Measurements from ENCODE around the gene SCYGR1.
"Not testable (repeated sequence)": the region's sequence is repeated elsewhere in the genome, so short reads cannot be mapped to it uniquely, and the experiment has no call there.

SCYGR1 gene

DNA sequence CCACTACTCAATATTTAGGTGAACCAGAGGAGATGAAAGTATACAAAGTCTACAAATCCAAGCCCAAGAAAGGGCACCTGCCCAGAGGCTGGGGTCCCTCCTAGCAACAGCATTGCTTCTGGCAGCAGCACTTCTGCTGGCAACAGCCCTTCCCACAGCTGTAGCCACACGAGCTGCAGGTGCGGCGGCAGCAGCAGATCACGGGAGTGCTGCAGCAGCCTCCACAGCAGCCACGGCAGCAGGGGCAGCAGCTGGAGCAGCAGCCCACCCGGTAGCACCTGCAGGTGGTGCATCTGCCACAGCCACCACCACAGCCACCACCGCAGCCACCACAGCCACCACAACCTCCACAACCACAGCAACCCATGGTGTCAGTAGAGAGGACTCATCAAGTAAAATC, at the start of gene SCYGR1:
SCYGR1 (minus strand) TSS at position 367 of the 400 bp plus-strand sequence; CDS start at position 367, 0 bp downstream.
- H3K4me3 ChIP-seq (ENCODE audit: low read length), result not testable (repeated sequence)

GRCh38 chr2:227436436-227437174, 48.9 kb upstream of the SCYGR1 start:
- no peak overlapping the region for H3K4me3 ChIP-seq (ENCODE audit: low read length)
- no peak for TF ChIP-seq ZNF274 (IDR thresholded peaks at IDR 0.05; ENCODE audit: low read depth, low read length)

- no peak for TF ChIP-seq ZNF274 (IDR thresholded peaks at IDR 0.05; ENCODE audit: low read depth, low read length)
- no peak overlapping the region for H3K4me3 ChIP-seq (ENCODE audit: low read length)
These were observed 45.4 kb upstream of the SCYGR1 start for GRCh38 chr2:227433171-227433570.

DNA sequence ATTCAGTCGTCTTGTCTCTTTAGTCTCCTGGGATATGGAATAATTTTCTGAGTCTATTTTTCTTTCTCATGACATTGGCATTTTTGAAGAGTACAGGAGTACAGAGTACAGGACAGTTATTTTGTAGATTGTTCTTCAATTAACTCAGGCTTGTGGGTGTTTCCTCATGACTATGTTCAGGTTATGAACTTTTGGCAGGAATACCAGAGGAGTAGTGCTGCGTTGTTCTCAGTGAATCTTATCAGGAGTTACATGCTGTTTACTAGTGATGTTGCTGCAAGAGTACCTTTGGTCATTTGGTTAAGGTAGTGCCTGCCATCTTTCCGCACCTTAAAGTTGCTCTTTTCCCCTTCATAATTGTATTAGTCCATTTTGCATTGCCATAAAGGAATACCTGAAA, 42.9 kb upstream of the SCYGR1 start:
- no peak for TF ChIP-seq ZNF274 (IDR thresholded peaks at IDR 0.05; ENCODE audit: low read depth, low read length)
- no peak overlapping the region for H3K4me3 ChIP-seq (ENCODE audit: low read length)

GRCh38 chr2:227428731-227429285, 41.1 kb upstream of the SCYGR1 start:
- no peak for TF ChIP-seq ZNF274 (IDR thresholded peaks at IDR 0.05; ENCODE audit: low read depth, low read length)
- H3K4me3 ChIP-seq (ENCODE audit: low read length), result no peak overlapping the region

GRCh38 chr2:227423656-227424499, 36.1 kb upstream of the SCYGR1 start:
- no peak overlapping the region for H3K4me3 ChIP-seq (ENCODE audit: low read length)
- TF ChIP-seq ZNF274 (IDR thresholded peaks at IDR 0.05; ENCODE audit: low read depth, low read length), result no peak

- no peak overlapping the region for H3K4me3 ChIP-seq (ENCODE audit: low read length)
These were observed 32.6 kb upstream of the SCYGR1 start for GRCh38 chr2:227420087-227421052.

DNA sequence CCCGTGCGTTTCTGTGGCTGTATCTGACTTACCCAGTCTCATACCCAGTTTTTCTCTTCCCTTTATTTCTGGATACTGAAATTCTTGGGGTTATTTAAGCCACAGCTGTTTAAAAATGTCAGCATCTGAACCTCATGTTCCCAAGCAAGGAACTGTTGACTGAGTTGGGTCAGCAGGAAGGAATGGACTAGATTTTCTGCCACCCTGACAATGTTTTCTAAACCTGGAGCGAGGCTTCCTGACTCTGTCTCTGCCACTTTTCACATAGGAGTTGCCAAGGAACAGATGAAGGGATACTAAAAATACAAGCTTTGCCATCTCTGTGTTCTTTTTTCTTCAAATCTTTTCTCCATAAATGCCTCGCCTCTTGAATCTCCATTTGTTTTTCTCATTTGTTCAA, 29.0 kb upstream of the SCYGR1 start:
- no peak overlapping the region for H3K4me3 ChIP-seq (ENCODE audit: low read length)
- TF ChIP-seq ZNF274 (IDR thresholded peaks at IDR 0.05; ENCODE audit: low read depth, low read length), result no peak

More at GRCh38 chr2:227420087-227421052, 32.6 kb upstream of the SCYGR1 start:
- TF ChIP-seq ZNF274 (IDR thresholded peaks at IDR 0.05; ENCODE audit: low read depth, low read length), result no peak

DNA sequence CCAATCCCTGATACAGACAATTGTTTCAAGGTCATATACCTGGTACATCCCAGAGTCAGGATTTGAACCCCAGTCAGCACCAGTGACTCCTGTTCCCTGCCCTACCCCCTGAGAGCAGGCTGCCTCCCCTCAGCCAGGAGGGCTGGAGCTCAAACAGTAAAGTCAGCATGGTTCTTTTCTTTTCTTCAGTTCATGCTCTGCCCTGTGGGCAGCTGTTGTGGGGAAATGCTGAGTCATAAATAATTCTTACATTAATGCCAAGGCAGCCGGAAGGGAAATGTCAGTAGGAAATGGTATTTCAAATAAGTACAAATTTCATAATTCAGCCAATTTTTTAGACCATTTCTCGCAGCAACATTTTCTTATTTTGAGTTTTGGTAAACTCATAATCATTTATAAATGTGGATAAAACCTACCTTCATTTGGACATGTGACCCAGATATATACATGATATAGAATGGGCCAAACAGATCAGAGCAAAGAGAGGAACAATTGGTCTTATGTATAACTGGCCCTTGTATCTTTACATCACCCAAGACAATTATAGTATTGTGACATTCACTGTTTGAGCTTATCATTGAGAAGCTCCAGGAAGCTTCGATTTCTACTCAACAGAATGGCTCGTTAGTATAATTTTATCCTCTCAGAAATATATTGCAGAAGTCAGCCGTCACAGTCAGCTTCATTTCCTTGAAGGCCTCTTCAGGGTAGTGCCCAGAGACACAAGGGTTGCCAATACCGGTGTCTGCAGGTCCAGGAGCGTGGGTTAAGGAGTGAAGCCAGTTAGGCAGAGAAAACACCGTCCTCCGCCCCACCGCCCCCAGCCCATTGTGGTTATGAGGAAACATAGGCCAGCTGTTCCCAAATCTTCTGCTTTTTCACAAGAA, 28.0 kb upstream of the SCYGR1 start:
- H3K4me3 ChIP-seq (ENCODE audit: low read length), result no peak overlapping the region; the same call in 1 of the 2 replicates
- TF ChIP-seq ZNF274 (IDR thresholded peaks at IDR 0.05; ENCODE audit: low read depth, low read length), result no peak

GRCh38 chr2:227414846-227415245, 27.1 kb upstream of the SCYGR1 start:
- no peak for TF ChIP-seq ZNF274 (IDR thresholded peaks at IDR 0.05; ENCODE audit: low read depth, low read length)
- H3K4me3 ChIP-seq (ENCODE audit: low read length), result no peak overlapping the region

DNA sequence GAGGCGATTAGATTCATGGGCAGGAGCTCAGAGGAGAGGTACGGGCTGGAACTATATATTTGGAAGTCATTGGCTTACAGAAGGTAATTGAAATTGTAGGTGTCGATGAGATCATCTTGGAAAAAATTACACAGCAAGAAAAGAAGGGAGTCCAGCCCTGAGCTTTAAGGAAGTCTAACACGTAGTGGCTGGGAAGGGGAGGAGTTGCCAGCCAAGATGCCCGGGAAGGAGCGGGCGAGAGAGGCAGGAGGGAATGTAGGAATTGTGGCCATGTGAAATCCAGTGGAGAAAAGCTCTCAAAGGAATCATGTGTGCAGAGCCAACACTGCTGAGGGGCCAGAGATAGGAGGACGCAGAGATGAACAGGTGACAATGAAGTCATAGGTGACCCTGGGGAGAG, 25.6 kb upstream of the SCYGR1 start:
- no peak overlapping the region for H3K4me3 ChIP-seq (ENCODE audit: low read length)
- no peak for TF ChIP-seq ZNF274 (IDR thresholded peaks at IDR 0.05; ENCODE audit: low read depth, low read length)

DNA sequence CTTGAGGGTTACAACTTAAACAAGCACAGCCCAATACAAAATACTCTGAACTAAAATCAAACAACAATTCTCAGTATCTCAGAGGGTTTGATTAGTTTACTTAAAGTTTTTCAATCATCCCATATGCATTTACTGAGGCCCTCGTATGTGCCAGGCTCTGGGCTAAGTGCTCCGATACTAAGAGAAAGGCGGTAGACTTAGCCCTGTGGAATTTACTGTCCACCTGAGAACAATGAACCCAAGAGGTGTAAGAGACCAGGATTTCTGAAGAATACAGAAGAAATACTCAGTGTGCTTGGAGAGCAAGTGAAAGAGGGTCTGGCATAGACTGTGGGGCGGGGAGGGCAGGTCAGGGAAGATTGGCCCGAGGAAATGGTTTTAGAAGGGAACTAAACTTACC, 25.1 kb upstream of the SCYGR1 start:
- no peak for TF ChIP-seq ZNF274 (IDR thresholded peaks at IDR 0.05; ENCODE audit: low read depth, low read length)
- H3K4me3 ChIP-seq (ENCODE audit: low read length), result no peak overlapping the region

- H3K4me3 ChIP-seq (ENCODE audit: low read length), result no peak overlapping the region
- no peak for TF ChIP-seq ZNF274 (IDR thresholded peaks at IDR 0.05; ENCODE audit: low read depth, low read length)
These were observed 24.2 kb upstream of the SCYGR1 start for GRCh38 chr2:227411990-227412350.

Data from GM08714 (cell line).